ENCODE results near the gene YWHAQ.

YWHAQ gene

DNA sequence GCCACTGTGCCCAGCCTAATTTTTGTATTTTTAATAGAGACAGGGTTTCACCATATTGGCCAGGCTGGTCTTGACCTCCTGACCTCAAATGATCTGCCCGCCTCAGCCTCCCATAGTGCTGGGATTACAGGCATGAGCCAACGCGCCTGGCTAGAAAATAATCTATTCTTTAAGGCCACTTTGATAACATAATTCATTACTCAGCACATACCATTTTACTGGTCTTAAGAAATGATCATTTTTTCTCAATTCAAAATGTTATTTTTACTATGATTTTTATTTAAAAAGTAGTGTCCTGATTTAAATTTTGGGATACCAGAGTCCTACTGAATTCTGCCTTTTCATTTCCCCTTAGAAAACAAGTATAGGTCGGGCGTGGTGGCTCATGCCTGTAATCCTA, 48.2 kb downstream of the YWHAQ start:
- DNase-seq (ENCODE audit: insufficient read length, low spot score): no peak
- FAIRE-seq: no peak
- TF ChIP-seq POLR2A (IDR thresholded peaks at IDR 0.05; ENCODE audit: low read depth, low read length): no peak

DNA sequence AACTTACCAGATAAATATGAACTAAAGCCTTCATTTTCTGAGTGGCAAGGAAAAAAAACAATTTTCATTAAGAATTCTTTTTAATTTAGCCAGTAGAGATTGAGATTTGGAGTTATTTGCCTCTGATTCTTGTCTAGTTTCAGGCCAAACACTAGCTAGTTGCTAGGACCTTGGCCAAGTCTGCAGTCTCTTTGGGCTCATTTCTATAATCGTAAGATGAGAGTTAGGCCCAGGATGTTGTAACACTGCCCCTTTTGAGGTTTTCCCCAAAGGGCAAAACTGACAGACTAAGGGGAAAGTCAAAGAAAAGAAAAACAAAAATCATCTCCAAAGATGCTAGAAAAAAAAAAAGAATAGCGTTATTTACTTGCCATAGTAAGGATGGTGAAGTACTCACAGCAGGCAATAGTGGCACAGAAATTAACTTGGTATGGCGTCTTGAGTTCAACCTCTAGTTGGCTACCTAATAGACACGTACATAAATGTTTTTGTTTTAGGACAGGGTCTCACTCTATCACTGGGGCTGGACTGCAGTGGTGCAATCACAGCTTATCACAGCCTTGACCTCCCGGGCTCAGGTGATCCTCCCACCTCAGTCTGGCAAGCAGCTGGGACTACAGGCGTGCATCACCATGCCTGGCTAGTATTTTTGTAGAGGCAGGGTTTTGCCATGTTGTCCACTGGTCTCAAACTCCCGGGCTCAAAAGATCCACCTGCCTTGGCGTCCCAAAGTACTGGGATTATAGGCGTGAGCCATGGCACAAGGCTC, 52.1 kb downstream of the YWHAQ start:
- FAIRE-seq: no peak
- TF ChIP-seq POLR2A (IDR thresholded peaks at IDR 0.05; ENCODE audit: low read depth, low read length): no peak
- no peak for DNase-seq (ENCODE audit: insufficient read length, low spot score)

DNA sequence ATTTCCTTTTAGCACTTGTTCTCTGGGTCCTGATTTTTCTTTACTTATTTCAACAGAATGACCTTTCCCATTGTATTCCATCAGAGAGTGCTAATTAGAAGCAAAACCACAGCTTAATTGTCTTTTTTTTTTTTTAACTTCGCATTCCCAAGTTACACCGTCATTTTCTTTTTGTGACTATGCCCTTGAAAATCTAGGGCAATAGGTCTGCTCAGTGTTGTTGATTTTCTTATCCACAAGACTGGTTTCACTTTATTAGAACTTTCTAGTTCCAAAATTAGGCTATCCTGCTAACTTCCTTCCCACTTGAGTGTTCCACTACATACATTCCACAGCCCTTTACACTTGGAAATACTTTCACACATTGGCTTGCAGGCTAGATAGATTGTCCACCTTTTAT, 56.5 kb downstream of the YWHAQ start:
- no peak for FAIRE-seq
- DNase-seq (ENCODE audit: insufficient read length, low spot score): no peak
- TF ChIP-seq POLR2A (IDR thresholded peaks at IDR 0.05; ENCODE audit: low read depth, low read length): no peak

DNA sequence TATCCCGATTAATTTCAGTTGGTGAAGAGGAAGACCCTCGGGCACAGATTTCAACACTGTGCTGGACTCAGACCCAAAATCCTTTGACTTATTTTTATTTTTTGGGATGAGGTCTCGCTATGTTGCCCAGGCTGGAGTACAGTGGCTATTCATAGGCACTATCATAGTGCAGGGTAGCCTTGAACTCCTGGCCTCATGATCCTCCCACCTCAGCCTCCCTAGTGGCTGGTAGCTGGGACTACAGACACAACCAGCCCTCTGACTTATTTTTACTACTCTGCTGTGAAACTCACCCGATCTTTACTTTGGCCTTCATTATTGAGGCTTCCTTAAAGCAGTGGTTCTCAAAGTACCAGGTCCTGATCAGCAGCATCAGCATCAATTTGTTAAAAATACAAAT, 57.0 kb downstream of the YWHAQ start:
- DNase-seq (ENCODE audit: insufficient read length, low spot score) (no peak), FAIRE-seq (no peak)
- no peak for TF ChIP-seq POLR2A (IDR thresholded peaks at IDR 0.05; ENCODE audit: low read depth, low read length)

DNA sequence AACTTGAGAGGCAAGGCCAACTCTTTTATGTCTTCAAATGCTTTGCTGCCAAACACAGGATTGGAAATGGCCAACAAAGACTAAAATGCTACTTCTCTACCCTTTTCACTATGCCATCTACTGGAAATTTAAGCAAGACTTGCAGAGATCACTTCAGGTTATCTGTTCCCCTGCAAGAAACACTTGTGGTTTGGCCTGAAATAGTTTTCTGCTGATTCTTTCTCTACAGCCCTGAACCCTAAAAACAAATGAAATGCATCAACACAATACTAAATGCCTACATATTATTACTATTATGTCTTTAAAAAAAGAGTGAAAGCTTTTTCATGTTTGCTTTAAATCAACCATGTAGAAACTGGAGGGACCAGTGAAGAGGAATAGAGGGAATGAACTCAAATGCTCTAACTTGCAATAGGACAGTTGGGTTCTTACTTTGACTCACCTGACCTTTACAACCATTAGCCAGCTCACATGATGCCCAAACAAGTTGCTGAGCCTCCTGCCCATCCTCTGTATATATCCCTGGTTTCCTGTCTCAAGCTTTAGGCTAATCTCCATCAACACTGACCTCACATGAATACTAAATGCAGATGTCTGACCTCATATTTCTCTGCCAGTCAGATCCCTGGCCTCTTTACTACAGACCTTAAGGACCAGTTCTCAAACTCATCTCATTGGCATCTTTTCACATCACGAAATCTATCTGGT, 57.6 kb downstream of the YWHAQ start:
- DNase-seq (ENCODE audit: insufficient read length, low spot score): peak; percentile 13
- no peak for TF ChIP-seq POLR2A (IDR thresholded peaks at IDR 0.05; ENCODE audit: low read depth, low read length)
- FAIRE-seq: peak; percentile 73

DNA sequence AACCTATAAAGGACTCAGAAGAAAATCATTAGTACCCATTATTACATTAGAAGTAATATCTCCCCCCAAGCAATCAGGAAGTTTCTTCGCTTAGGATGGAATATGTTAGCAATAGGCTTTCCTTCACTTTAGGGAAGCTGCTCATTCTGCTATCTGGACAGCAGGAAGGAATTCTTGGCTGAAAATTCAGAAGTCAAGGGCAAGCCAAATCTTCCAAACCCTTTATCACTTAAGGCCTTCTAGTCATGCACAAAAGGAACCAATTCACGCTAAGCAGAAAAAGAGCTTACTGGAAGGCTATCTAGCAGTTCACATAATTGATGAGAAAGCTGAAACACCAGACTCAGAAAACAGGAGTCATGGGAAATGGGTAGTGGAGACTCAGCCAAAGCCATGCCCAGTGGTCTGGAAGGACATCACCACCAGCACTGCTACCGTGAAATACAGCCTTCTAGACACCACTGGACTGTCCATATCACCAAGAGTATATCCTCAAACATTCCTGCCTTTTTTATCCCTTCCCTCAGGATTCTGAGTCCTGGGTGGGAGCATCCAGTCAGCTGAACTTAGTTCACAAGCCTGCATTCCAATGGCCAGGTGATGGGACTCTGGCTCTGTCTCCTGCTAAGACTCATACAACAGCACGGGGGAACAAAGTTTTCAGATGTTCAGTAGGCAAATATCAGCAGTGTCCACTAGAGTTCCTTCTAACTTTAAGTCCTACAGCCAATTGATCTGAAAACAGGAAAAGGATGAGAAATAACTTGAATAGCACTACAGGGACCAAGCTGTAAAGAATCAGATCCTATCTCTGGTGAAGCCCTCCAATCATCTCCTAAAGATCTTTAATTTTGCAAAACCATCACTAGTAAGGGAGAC, 60.4 kb downstream of the YWHAQ start:
- TF ChIP-seq POLR2A (IDR thresholded peaks at IDR 0.05; ENCODE audit: low read depth, low read length): no peak
- DNase-seq (ENCODE audit: insufficient read length, low spot score) (no peak), FAIRE-seq (no peak)

DNA sequence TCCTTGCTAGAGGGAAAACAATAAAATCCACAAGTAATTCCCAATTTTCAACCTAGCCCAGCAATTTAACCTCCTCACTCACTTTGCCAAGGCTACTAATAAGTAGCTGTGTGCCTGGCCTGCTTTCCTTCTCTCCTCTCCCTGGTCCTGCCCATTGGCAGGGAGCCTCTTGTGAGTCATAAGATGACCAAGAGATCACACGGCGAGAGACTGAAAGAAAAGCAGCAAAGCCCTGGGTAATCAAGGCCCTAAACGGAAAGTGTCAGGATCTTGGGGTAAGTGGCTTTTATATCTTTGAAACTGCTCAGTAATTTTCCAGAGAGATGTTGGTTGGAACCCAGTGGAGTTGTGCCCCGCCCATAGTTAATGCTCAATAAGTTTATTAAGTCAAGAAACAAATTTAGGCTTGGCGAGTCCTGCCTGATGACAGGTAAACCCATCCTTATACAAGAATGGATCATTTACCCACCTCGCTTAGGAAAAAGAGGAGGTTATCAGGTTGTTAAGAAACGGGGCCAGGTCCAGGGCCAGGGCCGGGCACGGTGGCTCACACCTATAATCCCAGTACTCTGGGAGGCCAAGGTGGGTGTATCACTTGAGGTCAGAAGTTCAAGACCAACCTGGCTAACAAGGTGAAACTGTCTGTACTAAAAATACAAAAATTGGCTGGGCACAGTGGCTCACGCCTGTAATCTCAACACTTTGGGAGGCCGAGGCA, 65.2 kb downstream of the YWHAQ start:
- no peak for TF ChIP-seq POLR2A (IDR thresholded peaks at IDR 0.05; ENCODE audit: low read depth, low read length)
- FAIRE-seq (peak; percentile 97), DNase-seq (ENCODE audit: insufficient read length, low spot score) (peak; percentile 63)

DNA sequence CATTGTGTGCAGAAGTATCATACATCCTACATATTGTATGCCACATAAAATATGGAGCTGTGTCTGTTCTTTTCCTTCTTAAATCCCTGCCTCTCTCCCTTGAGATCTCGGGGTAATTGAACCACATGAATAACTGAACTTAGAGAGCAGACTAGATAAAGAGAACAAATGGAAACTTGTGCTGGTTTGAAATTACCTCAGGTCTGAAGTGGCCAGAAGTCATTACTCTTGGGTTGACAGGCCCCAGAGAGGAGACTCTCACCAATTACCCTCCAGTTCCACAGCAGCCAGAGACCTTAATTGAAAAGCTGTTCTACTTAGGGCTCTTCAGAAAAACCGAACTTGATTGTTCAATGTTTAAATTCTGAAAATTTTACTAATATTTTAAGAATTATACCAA, 70.2 kb downstream of the YWHAQ start:
- no peak for TF ChIP-seq POLR2A (IDR thresholded peaks at IDR 0.05; ENCODE audit: low read depth, low read length)
- no peak for FAIRE-seq

DNA sequence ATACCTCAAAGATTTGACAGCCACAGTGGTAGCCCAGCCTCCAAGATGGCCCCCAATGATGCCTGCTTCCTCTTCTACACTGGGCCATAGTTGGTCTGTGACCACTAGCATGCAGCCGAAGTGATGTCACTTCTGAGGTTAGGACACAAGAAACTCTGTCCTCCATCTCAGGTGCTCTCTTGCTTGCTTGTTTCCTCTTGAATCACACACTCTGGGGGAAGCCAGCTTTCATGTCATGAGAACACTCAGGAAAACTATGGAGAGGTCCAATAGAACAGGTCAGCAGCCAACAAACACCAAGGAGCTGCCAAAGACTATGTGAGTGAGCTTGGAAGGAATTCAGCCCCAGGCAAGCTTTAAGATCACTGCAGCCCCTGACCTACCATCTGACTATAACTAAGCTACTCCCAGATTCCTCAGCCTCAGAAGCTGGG, 71.8 kb downstream of the YWHAQ start:
- peak; percentile 99 for FAIRE-seq
- no peak for DNase-seq (ENCODE audit: insufficient read length, low spot score)
- no peak for TF ChIP-seq POLR2A (IDR thresholded peaks at IDR 0.05; ENCODE audit: low read depth, low read length)

More for the DNA sequence above, 70.2 kb downstream of the YWHAQ start:
- DNase-seq (ENCODE audit: insufficient read length, low spot score): no peak

DNA sequence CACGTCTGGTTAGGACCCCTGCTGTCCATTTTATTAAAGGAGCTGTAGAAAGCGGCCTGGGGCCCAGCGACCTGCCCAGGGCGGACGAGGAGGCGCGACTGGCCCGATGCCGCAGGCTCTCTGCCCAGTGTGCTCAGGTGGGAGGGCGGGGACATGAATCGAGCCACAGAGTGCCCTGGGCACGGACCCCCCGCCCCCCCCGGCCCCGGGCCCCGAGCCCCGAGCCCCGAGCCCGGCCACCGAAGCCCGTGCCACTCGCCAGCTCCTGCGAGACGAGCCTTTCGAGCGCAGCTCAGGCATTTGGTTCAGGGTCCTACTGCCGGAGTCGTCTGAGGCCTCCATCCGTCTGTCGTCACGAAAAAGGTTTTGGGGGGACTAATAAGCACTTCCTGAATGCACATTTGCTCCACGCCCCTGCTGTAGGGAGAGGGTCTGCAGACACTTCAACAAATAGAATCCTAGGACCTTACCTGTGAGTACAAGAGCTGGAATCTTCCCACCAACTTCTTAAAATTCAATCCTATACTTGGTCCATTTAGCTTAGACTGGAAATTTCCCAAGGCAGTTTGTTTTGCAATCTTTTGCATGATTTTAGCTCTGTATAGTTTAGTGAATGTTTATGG, 74.6 kb downstream of the YWHAQ start:
- no peak for TF ChIP-seq POLR2A (IDR thresholded peaks at IDR 0.05; ENCODE audit: low read depth, low read length)
- FAIRE-seq: no peak
- no peak for DNase-seq (ENCODE audit: insufficient read length, low spot score)

DNA sequence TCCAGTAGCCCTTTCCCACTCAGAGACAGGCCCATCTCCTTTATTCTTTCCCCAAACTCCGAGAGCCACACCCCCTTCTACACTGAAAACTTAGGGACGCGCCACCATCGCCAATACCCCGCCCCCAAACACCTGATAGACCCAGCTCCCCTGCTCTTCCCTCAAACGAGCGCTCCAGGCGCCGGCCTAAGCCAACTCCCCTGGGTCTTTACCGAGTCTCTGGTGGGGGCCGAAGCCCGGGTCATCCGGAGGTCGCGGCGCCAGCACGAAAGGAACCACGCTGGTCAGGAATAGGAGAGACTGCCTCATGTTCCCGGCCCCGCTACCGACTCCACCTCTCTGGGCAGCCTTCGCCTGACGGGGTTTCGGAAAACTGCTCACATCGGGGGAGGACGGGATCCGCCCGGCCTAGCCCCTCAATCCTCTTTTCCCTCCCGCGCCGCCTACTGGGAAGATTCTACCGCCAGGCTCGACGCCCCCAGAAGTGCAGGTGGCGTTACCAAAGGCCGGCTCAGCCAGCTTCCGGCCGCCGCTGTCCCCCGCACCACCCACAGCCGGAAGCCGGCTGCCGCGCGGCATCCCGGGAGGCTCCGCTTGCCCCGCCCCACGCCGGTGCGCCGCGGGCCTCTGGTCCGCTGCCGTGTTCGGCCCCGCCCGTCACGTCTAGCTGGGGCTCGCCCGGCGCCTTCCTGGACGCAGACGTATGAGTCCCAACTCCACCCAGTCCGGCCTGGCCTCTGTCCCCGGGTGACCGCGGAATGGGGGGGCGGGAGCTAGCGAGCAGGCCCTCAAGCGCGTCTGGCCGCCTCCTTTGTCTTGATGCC, 75.3 kb downstream of the YWHAQ start, which contains the start of gene ADAM17:
Gene ADAM17 (minus strand): TSS at position 534 of the 824 bp plus-strand sequence. CDS start 225 bp downstream, at position 309.
- FAIRE-seq: peak; percentile 20
- peak; percentile 72 for DNase-seq (ENCODE audit: insufficient read length, low spot score)
- TF ChIP-seq POLR2A (IDR thresholded peaks at IDR 0.05; ENCODE audit: low read depth, low read length): peak; percentile 81; the same call in 1 of the 2 replicates

DNA sequence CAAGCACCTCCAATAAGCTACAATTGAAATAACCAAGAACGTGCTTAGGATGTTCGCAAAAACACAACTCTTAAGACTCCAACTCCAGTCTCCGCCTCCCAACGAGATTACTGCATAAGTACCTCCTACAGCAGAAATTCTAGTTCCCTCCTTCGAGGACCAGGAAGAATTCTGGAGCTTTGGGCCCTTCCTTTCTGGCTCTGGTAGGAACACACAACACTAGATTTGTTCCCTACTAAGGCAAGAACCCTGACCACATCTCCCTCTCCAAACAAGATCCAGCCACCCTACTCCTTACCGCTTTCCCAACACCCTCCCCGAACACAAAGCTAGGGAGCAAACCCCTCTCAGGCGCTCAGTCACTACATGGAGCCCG, 75.9 kb downstream of the YWHAQ start:
- DNase-seq (ENCODE audit: insufficient read length, low spot score) (no peak), FAIRE-seq (peak; percentile 53)
- no peak for TF ChIP-seq POLR2A (IDR thresholded peaks at IDR 0.05; ENCODE audit: low read depth, low read length)

Measured in H54 (cell line).